SK-N-SH (cell line): ENCODE results near the gene PLA2G3.

Experiments
- JUND ChIP-seq: IDR thresholded peaks from 2 replicates; pipeline ENCODE4 v1.4.0; 2012
- PBX3 ChIP-seq: IDR thresholded peaks from 2 replicates; pipeline ENCODE4; 2012
- POLR2AphosphoS5 ChIP-seq: IDR thresholded peaks from 2 replicates; pipeline ENCODE4 v1.6.1; 2012; ENCODE audit warnings: low read depth, low read length
- RAD21 ChIP-seq: IDR thresholded peaks from 2 replicates; pipeline ENCODE4 v1.6.1; 2012; ENCODE audit warnings: mild to moderate bottlenecking, low read length

GRCh38 chr22:31104869-31105268, 35.4 kb downstream of the PLA2G3 start:
- TF ChIP-seq RAD21 = no peak
- no peak for TF ChIP-seq POLR2AphosphoS5
- TF ChIP-seq JUND = no peak
- TF ChIP-seq PBX3 = no peak
